Duodenal mucosa (tissue), 2 donors: ENCODE measurements around the gene ZFAND6.
A peak's percentile ranks its signal among the peaks of the same experiment; 100 is the strongest.
"Not testable (repeated sequence)": the region's sequence is repeated elsewhere in the genome, so short reads cannot be mapped to it uniquely, and the experiment has no call there.

Source experiments
- H3K27ac ChIP-seq: one replicate; pipeline ENCODE4 v1.7.0; 2013; ENCODE audit warnings: low read depth, low read length
- H3K27me3 ChIP-seq, 2 donors: one replicate each; pipeline ENCODE4 v1.7.0; 2013; ENCODE audit warnings: low read length in 2 of 2, control low read depth in 1 of 2; ENCODE audit not compliant: insufficient read depth in 2 of 2, control insufficient read depth in 1 of 2
- H3K36me3 ChIP-seq, 2 donors: one replicate each; pipeline ENCODE4 v1.7.0; 2013; ENCODE audit warnings: low read length in 2 of 2, control low read depth in 1 of 2; ENCODE audit not compliant: insufficient read depth in 2 of 2, control insufficient read depth in 1 of 2
- H3K4me1 ChIP-seq, 2 donors: one replicate each; pipeline ENCODE4 v1.7.0; 2013; ENCODE audit warnings: low read length in 2 of 2, control low read depth in 1 of 2; ENCODE audit not compliant: insufficient read depth in 2 of 2, control insufficient read depth in 1 of 2
- H3K4me3 ChIP-seq, 2 donors: one replicate each; pipeline ENCODE4 v1.7.0; 2013; ENCODE audit warnings: low read length in 2 of 2, low read depth in 1 of 2
- H3K9ac ChIP-seq, 2 donors: one replicate each; pipeline ENCODE4 v1.7.0; 2013; ENCODE audit warnings: low read length in 2 of 2, low read depth in 1 of 2
- H3K9me3 ChIP-seq, 2 donors: one replicate each; pipeline ENCODE4 v1.7.0; 2013; ENCODE audit warnings: low read length in 2 of 2, control low read depth in 1 of 2; ENCODE audit not compliant: control insufficient read depth in 1 of 2

Gene ZFAND6

GRCh38 chr15:80093854-80094418, 34.5 kb downstream of the ZFAND6 start:
- Histone ChIP-seq H3K9ac (no peak overlapping the region), H3K27ac (peak overlapping the region; percentile 33), H3K36me3 (no peaks in the 10 kb centered on the region), H3K4me3 (no peak overlapping the region), H3K4me1 (peaks cover 7 to 8% of the 10 kb centered on the region in 2 donors), H3K9me3 (no peaks in the 10 kb centered on the region), H3K27me3 (no peaks in the 10 kb centered on the region)

- no peaks in the 10 kb centered on the region for H3K36me3 ChIP-seq
- no peaks in the 10 kb centered on the region for H3K9me3 ChIP-seq
- no peak overlapping the region for H3K4me3 ChIP-seq
- peaks cover 7 to 8% of the 10 kb centered on the region in 2 donors for H3K4me1 ChIP-seq
- no peak overlapping the region for H3K27ac ChIP-seq
- H3K9ac ChIP-seq: no peak overlapping the region
- H3K27me3 ChIP-seq: no peaks in the 10 kb centered on the region
These were observed 36.0 kb downstream of the ZFAND6 start for GRCh38 chr15:80095511-80095910.

GRCh38 chr15:80095969-80096368, 36.5 kb downstream of the ZFAND6 start:
- Histone ChIP-seq H3K9me3 (no peaks in the 10 kb centered on the region), H3K4me3 (no peak overlapping the region), H3K4me1 (peaks cover 7 to 8% of the 10 kb centered on the region in 2 donors), H3K36me3 (no peaks in the 10 kb centered on the region), H3K9ac (no peak overlapping the region), H3K27me3 (no peaks in the 10 kb centered on the region), H3K27ac (no peak overlapping the region)

- H3K36me3 ChIP-seq: no peaks in the 10 kb centered on the region
- no peak overlapping the region for H3K27ac ChIP-seq
- H3K4me1 ChIP-seq: peaks cover 7 to 8% of the 10 kb centered on the region in 2 donors
- no peaks in the 10 kb centered on the region for H3K27me3 ChIP-seq
- no peak overlapping the region for H3K4me3 ChIP-seq
- H3K9ac ChIP-seq: no peak overlapping the region
- H3K9me3 ChIP-seq: no peaks in the 10 kb centered on the region
These were observed 38.9 kb downstream of the ZFAND6 start for GRCh38 chr15:80098341-80098740.

- H3K9ac ChIP-seq: no peak overlapping the region
- peaks cover under 1 to 4% of the 10 kb centered on the region in 2 donors for H3K4me1 ChIP-seq
- H3K4me3 ChIP-seq: no peak overlapping the region
- H3K9me3 ChIP-seq: no peaks in the 10 kb centered on the region
- H3K27ac ChIP-seq: no peak overlapping the region
- H3K36me3 ChIP-seq: no peaks in the 10 kb centered on the region
- no peaks in the 10 kb centered on the region for H3K27me3 ChIP-seq
These were observed 39.8 kb downstream of the ZFAND6 start for GRCh38 chr15:80099241-80099640.

DNA sequence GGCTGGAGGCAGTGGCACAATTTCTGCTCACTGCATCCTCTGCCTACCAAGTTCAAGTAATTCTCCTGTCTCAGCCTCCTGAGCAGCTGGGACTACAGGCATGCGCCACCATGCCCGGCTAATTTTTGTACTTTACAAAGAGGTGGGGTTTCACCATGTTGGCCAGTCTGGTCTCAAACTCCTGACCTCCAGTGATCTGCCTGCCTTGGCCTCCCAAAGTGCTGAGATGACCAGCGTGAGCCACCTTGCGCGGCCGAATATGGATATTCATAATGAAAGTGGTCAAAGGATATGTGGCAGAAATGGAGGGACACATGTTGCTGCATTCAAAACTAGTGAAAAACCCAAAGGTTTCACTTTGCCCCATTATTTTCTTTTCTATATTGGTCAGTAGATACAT, 40.2 kb downstream of the ZFAND6 start:
- H3K9me3 ChIP-seq, H3K27ac ChIP-seq, H3K36me3 ChIP-seq, H3K27me3 ChIP-seq, H3K4me3 ChIP-seq, H3K9ac ChIP-seq, H3K4me1 ChIP-seq: not testable (repeated sequence)

- H3K36me3 ChIP-seq: no peaks in the 10 kb centered on the region
- H3K9ac ChIP-seq: no peak overlapping the region
- peaks cover 4% of the 10 kb centered on the region in 2 donors for H3K4me1 ChIP-seq
- no peaks in the 10 kb centered on the region for H3K27me3 ChIP-seq
- H3K9me3 ChIP-seq: no peaks in the 10 kb centered on the region
- no peak overlapping the region for H3K27ac ChIP-seq
- H3K4me3 ChIP-seq: no peak overlapping the region
These were observed 40.8 kb downstream of the ZFAND6 start for GRCh38 chr15:80100247-80100646.

DNA sequence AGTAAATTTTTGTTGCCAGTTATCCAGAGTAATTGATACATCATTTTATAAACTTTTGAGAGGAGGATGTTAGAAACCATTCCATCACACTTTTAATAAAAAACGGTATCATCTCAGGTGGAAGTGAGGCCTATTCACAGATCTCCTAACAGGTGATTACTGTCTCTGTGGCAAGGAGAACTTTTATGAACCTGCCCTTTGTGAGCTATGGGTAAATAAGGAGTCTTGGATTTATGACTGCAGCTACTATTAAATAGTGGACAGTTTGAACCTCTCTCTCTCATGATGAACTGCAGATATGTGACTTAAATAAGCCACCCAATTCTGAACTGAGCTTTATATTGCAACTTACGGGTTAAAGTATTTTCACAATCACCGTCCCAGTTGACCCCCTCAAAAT, 45.7 kb downstream of the ZFAND6 start:
- no peaks in the 10 kb centered on the region for H3K9me3 ChIP-seq
- no peaks in the 10 kb centered on the region for H3K27me3 ChIP-seq
- H3K4me3 ChIP-seq: no peak overlapping the region
- H3K36me3 ChIP-seq: no peaks in the 10 kb centered on the region
- H3K4me1 ChIP-seq: peaks cover 0 to 10% of the 10 kb centered on the region in 2 donors
- H3K9ac ChIP-seq: no peak overlapping the region
- H3K27ac ChIP-seq: no peak overlapping the region

- H3K4me1 ChIP-seq: peaks cover 0 to 10% of the 10 kb centered on the region in 2 donors
- H3K9me3 ChIP-seq: no peaks in the 10 kb centered on the region
- H3K36me3 ChIP-seq: no peaks in the 10 kb centered on the region
- no peak overlapping the region for H3K9ac ChIP-seq
- H3K27ac ChIP-seq: no peak overlapping the region
- no peaks in the 10 kb centered on the region for H3K27me3 ChIP-seq
- H3K4me3 ChIP-seq: no peak overlapping the region
These were observed 46.1 kb downstream of the ZFAND6 start for GRCh38 chr15:80105595-80105994.

GRCh38 chr15:80106051-80106450, 46.6 kb downstream of the ZFAND6 start:
- Histone ChIP-seq H3K27me3 (no peaks in the 10 kb centered on the region), H3K36me3 (no peaks in the 10 kb centered on the region), H3K4me3 (no peak overlapping the region), H3K27ac (no peak overlapping the region), H3K4me1 (peaks cover 0 to 10% of the 10 kb centered on the region in 2 donors), H3K9ac (no peak overlapping the region), H3K9me3 (no peaks in the 10 kb centered on the region)

- Histone ChIP-seq H3K27ac (no peak overlapping the region), H3K4me3 (no peak overlapping the region), H3K9me3 (no peaks in the 10 kb centered on the region), H3K9ac (no peak overlapping the region), H3K27me3 (no peaks in the 10 kb centered on the region), H3K4me1 (peaks cover 0 to 10% of the 10 kb centered on the region in 2 donors), H3K36me3 (no peaks in the 10 kb centered on the region)
These were observed 47.7 kb downstream of the ZFAND6 start for GRCh38 chr15:80107204-80107603.
